ENCODE data around the gene ELOVL6. TPM values are rescaled to one million over a fixed set of nuclear protein-coding genes. Genes with fewer than 3 reads are reported as not detected.

Gene ELOVL6
- total RNA-seq, 2 donors from 2014 or later = 43.5 to 44.8 TPM

DNA sequence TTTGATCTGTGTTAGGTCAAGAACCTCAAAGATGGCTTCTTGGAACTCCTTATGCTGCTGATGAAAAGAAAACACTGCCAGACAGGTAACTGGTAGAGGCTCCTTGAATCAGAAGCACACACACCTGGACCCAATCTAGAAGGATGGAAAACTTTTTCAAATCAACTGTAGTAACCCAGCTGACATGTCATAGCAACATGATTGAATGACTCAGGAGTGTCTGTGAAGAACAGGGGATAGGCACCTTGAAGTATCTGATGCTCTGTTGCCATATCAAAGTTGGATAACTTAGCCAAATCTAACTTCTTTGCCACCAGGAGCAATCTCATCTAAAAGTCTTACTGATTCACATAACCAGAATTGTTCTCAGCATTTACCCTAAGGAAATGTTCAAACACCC, 98.8 kb downstream of the ELOVL6 start:
- Histone ChIP-seq H3K4me3 (ENCODE audit: low read length) (no peak overlapping the region), H3K9ac (ENCODE audit: extremely low read depth, low read length, poor library complexity, severe bottlenecking) (no peak overlapping the region), H3K27me3 (ENCODE audit: control insufficient read depth, insufficient read depth, low read length, poor library complexity, severe bottlenecking) (no peaks in the 10 kb centered on the region), H3K9me3 (ENCODE audit: control insufficient read depth, low read length) (no peaks in the 10 kb centered on the region), H3K36me3 (ENCODE audit: control insufficient read depth, insufficient read depth, low read length) (peaks cover 3% of the 10 kb centered on the region), H3K4me1 (ENCODE audit: control insufficient read depth, insufficient read depth, low read length) (peaks cover 2% of the 10 kb centered on the region), H3K27ac (ENCODE audit: low read depth, low read length) (no peak overlapping the region)
- Mint-ChIP-seq H3K4me1 (peaks cover 13% of the 10 kb centered on the region), H3K4me3 (no peak overlapping the region), H3K27ac (no peak overlapping the region), H3K36me3 (ENCODE audit: low read depth) (peaks cover 7% of the 10 kb centered on the region), H3K9me3 (no peaks in the 10 kb centered on the region), H3K27me3 (ENCODE audit: insufficient read depth) (no peaks in the 10 kb centered on the region)
- TF ChIP-seq, protein P1, sequence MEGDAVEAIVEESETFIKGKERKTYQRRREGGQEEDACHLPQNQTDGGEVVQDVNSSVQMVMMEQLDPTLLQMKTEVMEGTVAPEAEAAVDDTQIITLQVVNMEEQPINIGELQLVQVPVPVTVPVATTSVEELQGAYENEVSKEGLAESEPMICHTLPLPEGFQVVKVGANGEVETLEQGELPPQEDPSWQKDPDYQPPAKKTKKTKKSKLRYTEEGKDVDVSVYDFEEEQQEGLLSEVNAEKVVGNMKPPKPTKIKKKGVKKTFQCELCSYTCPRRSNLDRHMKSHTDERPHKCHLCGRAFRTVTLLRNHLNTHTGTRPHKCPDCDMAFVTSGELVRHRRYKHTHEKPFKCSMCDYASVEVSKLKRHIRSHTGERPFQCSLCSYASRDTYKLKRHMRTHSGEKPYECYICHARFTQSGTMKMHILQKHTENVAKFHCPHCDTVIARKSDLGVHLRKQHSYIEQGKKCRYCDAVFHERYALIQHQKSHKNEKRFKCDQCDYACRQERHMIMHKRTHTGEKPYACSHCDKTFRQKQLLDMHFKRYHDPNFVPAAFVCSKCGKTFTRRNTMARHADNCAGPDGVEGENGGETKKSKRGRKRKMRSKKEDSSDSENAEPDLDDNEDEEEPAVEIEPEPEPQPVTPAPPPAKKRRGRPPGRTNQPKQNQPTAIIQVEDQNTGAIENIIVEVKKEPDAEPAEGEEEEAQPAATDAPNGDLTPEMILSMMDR (conservative IDR thresholded peaks at IDR 0.05) = no peak
- no peak for DNase-seq

- H3K9me3 Mint-ChIP-seq = no peaks in the 10 kb centered on the region
- TF ChIP-seq, protein P1 (conservative IDR thresholded peaks at IDR 0.05) = no peak
- no peak overlapping the region for H3K9ac ChIP-seq (ENCODE audit: extremely low read depth, low read length, poor library complexity, severe bottlenecking)
- no peaks in the 10 kb centered on the region for H3K27me3 Mint-ChIP-seq (ENCODE audit: insufficient read depth)
- H3K9me3 ChIP-seq (ENCODE audit: control insufficient read depth, low read length) = no peaks in the 10 kb centered on the region
- no peak for DNase-seq
- no peak overlapping the region for H3K4me3 ChIP-seq (ENCODE audit: low read length)
- no peak overlapping the region for H3K27ac Mint-ChIP-seq
- no peak overlapping the region for H3K27ac ChIP-seq (ENCODE audit: low read depth, low read length)
- peaks cover 10% of the 10 kb centered on the region for H3K4me1 Mint-ChIP-seq
- H3K36me3 Mint-ChIP-seq (ENCODE audit: low read depth) = peaks cover 4% of the 10 kb centered on the region
- H3K36me3 ChIP-seq (ENCODE audit: control insufficient read depth, insufficient read depth, low read length) = no peaks in the 10 kb centered on the region
- no peaks in the 10 kb centered on the region for H3K27me3 ChIP-seq (ENCODE audit: control insufficient read depth, insufficient read depth, low read length, poor library complexity, severe bottlenecking)
- no peaks in the 10 kb centered on the region for H3K4me1 ChIP-seq (ENCODE audit: control insufficient read depth, insufficient read depth, low read length)
- no peak overlapping the region for H3K4me3 Mint-ChIP-seq
- WGBS, 2 experiments (ENCODE audit: insufficient coverage in 1 of 2, insufficient read length in 1 of 2) = 91% methylated on average over 1 of the region's 1 CpG; no CpG with 5 or more reads in 1 of the 2 experiments
These were observed 102.0 kb downstream of the ELOVL6 start for GRCh38 chr4:110096405-110096804.

GRCh38 chr4:110092646-110093045, 105.8 kb downstream of the ELOVL6 start:
- Histone ChIP-seq H3K27me3 (ENCODE audit: control insufficient read depth, insufficient read depth, low read length, poor library complexity, severe bottlenecking) (no peaks in the 10 kb centered on the region), H3K4me1 (ENCODE audit: control insufficient read depth, insufficient read depth, low read length) (no peaks in the 10 kb centered on the region), H3K4me3 (ENCODE audit: low read length) (no peak overlapping the region), H3K9me3 (ENCODE audit: control insufficient read depth, low read length) (no peaks in the 10 kb centered on the region), H3K27ac (ENCODE audit: low read depth, low read length) (no peak overlapping the region), H3K36me3 (ENCODE audit: control insufficient read depth, insufficient read depth, low read length) (no peaks in the 10 kb centered on the region), H3K9ac (ENCODE audit: extremely low read depth, low read length, poor library complexity, severe bottlenecking) (no peak overlapping the region)
- peaks cover 25% of the 10 kb centered on the region for H3K4me1 Mint-ChIP-seq
- no peaks in the 10 kb centered on the region for H3K9me3 Mint-ChIP-seq
- 87 to 100% methylated on average over 1 to 4 of the region's 4 CpGs for WGBS, 2 experiments (ENCODE audit: insufficient coverage in 1 of 2, insufficient read length in 1 of 2)
- TF ChIP-seq, protein P1 (conservative IDR thresholded peaks at IDR 0.05) = no peak
- no peaks in the 10 kb centered on the region for H3K36me3 Mint-ChIP-seq (ENCODE audit: low read depth)
- DNase-seq = no peak
- no peak overlapping the region for H3K4me3 Mint-ChIP-seq
- no peak overlapping the region for H3K27ac Mint-ChIP-seq
- H3K27me3 Mint-ChIP-seq (ENCODE audit: insufficient read depth) = no peaks in the 10 kb centered on the region
